IMR-90 (cell line): Measurements from ENCODE around the gene TM7SF3.
"Not testable (repeated sequence)": the region's sequence is repeated elsewhere in the genome, so short reads cannot be mapped to it uniquely, and the experiment has no call there.

Experiments used
- CEBPB ChIP-seq: IDR thresholded peaks from 2 replicates; pipeline ENCODE4 v1.6.1; 2012; ENCODE audit warnings: low read depth, low read length, improper control_type of control experiment
- CTCF ChIP-seq: conservative IDR thresholded peaks from 2 replicates; pipeline ENCODE4 v1.5.1; 2012; ENCODE audit warnings: mild to moderate bottlenecking, low read depth, low read length, improper control_type of control experiment
- NFE2L2 ChIP-seq: fragments of 150-350 bp; IDR thresholded peaks from 2 replicates; pipeline ENCODE4 v1.6.1; 2016; ENCODE audit warnings: low read depth, mild to moderate bottlenecking, low read length

- not testable (repeated sequence) for TF ChIP-seq CTCF, CEBPB, NFE2L2
Measured at GRCh38 chr12:27040637-27041036, 26.5 kb upstream of the TM7SF3 start.
